Parathyroid adenoma (tissue), 2 donors: Measurements from ENCODE around the gene WBP2.

ENCODE experiments used
- H2AFZ ChIP-seq: fragments of 300-600 bp; sonication (generic); one replicate; pipeline ENCODE4 v1.7.0; 2017; ENCODE audit warnings: antibody characterized with exemption, mild to moderate bottlenecking
- H3K27ac ChIP-seq: fragments of 300-600 bp; sonication (generic); one replicate; pipeline ENCODE4 v1.7.0; 2017
- H3K27me3 ChIP-seq: fragments of 300-600 bp; sonication (generic); one replicate; pipeline ENCODE4 v1.7.0; 2017; ENCODE audit warnings: low read length; ENCODE audit not compliant: control insufficient read depth, insufficient read depth
- H3K36me3 ChIP-seq: fragments of 300-600 bp; sonication (generic); one replicate; pipeline ENCODE4 v1.7.0; 2017; ENCODE audit warnings: low read length; ENCODE audit not compliant: control insufficient read depth, insufficient read depth
- H3K4me1 ChIP-seq: fragments of 300-600 bp; sonication (generic); one replicate; pipeline ENCODE4 v1.7.0; 2017; ENCODE audit warnings: control low read depth
- H3K4me2 ChIP-seq: fragments of 300-600 bp; sonication (generic); one replicate; pipeline ENCODE4 v1.7.0; 2017; ENCODE audit warnings: low read length
- H3K4me3 ChIP-seq: fragments of 300-600 bp; sonication (generic); one replicate; pipeline ENCODE4 v1.7.0; 2017; ENCODE audit warnings: low read depth, low read length
- H3K79me2 ChIP-seq: fragments of 300-600 bp; sonication (generic); one replicate; pipeline ENCODE4 v1.7.0; 2017; ENCODE audit warnings: control low read depth
- H3K9ac ChIP-seq: fragments of 300-600 bp; sonication (generic); one replicate; pipeline ENCODE4 v1.7.0; 2017; ENCODE audit warnings: mild to moderate bottlenecking
- H3K9me3 ChIP-seq: fragments of 300-600 bp; sonication (generic); one replicate; pipeline ENCODE4 v1.7.0; 2017; ENCODE audit warnings: low read length; ENCODE audit not compliant: control insufficient read depth
- TF ChIP-seq, protein P1 (sequence below): fragments of 300-600 bp; sonication (generic); IDR thresholded peaks from one replicate; pipeline ENCODE4 v1.7.0; 2017; ENCODE audit warnings: antibody characterized with exemption, mild to moderate bottlenecking
- donor health status: primary hyperparathyroidism.

The WBP2 gene

DNA sequence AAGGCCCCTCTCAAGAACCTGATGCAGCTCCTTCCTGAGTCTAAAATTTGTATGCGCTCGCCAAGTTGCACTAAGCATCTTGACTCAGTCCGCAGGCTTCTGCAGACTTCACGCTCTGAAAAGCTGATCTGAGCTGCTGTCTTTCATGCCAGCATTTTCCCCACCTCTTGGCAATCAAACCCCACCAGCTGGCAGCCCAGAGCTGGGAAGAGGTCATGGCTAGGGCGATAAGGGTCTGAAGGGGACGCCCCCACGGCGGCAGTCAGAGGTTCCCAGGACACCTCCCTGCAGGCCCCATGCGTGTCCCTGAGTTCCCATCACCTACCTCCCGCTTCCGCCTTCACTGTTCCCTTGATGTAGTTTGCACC is 5.9 kb downstream of the WBP2 start:
- Histone ChIP-seq H3K9ac (no peak overlapping the region), H3K79me2 (peaks cover 3% of the 10 kb centered on the region), H3K4me1 (peaks cover 11% of the 10 kb centered on the region), H3K4me2 (no peak overlapping the region), H3K27ac (peak overlapping the region; percentile 34), H3K27me3 (no peaks in the 10 kb centered on the region), H3K9me3 (no peaks in the 10 kb centered on the region), H3K36me3 (no peaks in the 10 kb centered on the region), H2AFZ (no peak overlapping the region), H3K4me3 (no peak overlapping the region)
- TF ChIP-seq, protein P1, sequence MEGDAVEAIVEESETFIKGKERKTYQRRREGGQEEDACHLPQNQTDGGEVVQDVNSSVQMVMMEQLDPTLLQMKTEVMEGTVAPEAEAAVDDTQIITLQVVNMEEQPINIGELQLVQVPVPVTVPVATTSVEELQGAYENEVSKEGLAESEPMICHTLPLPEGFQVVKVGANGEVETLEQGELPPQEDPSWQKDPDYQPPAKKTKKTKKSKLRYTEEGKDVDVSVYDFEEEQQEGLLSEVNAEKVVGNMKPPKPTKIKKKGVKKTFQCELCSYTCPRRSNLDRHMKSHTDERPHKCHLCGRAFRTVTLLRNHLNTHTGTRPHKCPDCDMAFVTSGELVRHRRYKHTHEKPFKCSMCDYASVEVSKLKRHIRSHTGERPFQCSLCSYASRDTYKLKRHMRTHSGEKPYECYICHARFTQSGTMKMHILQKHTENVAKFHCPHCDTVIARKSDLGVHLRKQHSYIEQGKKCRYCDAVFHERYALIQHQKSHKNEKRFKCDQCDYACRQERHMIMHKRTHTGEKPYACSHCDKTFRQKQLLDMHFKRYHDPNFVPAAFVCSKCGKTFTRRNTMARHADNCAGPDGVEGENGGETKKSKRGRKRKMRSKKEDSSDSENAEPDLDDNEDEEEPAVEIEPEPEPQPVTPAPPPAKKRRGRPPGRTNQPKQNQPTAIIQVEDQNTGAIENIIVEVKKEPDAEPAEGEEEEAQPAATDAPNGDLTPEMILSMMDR, result no peak

DNA sequence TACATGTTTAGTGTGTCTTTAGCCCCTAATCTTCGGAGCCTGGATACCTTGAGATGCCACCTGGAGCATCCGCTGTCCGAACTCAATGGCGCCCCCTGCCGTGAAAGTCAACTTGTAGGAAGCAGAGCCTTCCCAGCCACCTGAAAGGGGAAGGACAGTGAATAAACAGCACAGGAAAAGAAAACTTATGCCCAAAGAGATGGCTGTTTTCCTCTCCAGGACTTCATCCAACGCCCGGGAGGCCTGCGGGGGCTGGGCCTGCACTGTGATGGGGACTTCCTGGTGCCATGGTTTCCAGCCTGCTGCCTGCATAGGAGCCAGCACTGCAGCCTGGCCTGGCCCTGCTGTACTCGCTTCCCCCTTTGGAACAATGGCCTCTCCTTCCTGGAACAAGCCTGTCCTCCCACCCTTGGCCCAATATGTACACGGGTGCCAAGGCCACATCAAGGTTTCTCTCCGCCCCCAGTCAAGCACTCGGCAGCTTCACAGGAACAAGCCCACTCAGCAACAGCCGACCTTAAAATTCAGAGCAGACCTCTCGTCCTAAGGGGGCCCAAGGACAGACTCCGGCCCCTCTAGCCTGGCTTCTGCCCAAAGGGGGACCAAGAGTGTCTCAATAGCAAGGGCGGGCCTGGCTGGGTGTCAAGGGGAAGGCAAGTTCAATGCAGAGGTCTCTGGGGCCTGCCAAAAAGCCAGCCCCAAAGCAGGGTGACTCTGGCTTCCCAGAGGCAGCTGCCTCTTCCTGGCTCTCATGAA is 6.4 kb downstream of the WBP2 start:
- Histone ChIP-seq H3K4me1 (peaks cover 8% of the 10 kb centered on the region), H3K36me3 (no peaks in the 10 kb centered on the region), H3K4me2 (no peak overlapping the region), H3K79me2 (peaks cover 3% of the 10 kb centered on the region), H3K27me3 (no peaks in the 10 kb centered on the region), H3K27ac (peak overlapping the region; percentile 36), H2AFZ (no peak overlapping the region), H3K9me3 (no peaks in the 10 kb centered on the region), H3K9ac (no peak overlapping the region), H3K4me3 (no peak overlapping the region)
- TF ChIP-seq, protein P1, result peak; percentile 70

DNA sequence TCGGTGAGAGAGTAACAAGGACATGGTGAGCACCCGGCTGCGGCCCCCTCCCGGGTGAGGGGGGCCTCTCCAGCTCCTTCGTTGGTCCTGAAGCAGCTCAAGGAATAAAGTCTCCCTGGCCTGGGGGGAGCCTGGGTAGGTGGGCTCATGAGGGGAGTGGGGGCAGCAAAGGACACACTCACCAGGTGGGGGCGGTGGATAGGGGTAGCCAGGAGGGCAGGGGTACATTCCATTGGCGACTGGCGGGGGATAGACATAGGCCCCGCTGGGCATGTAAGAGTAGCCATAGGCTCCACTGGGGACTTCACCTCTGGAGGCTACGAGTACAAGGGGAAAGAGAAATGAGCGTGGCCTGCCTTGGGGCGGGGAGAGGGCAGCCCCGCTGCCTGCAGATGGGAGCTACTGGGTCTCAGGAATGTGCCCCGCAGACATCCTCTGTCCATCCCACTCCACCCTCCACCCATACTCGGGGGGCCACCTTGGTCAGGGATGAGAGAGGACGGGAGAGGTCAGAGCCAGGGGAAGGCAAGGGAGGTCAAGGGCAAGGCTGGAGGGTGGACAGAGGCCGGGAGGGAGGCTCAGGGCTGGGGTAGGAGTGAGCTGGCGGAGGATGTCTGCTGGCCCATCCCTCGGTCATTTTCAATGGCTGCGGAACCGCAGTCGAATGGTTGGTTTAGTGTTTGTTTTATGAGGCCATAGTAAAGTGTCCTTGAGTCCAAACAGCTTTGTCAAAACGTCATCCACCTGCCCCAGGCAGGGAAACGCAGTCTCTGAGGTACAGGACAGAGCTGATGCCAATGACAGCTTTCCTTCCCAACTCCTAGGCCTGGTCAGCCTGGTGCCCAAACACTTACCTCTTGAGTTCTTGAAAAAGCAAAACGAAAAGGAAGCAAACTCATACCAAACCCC is 7.3 kb downstream of the WBP2 start:
- H3K9me3 ChIP-seq, result no peaks in the 10 kb centered on the region
- TF ChIP-seq, protein P1, result no peak
- H3K9ac ChIP-seq, result no peak overlapping the region
- H3K4me2 ChIP-seq, result no peak overlapping the region
- no peaks in the 10 kb centered on the region for H3K27me3 ChIP-seq
- peaks cover 8% of the 10 kb centered on the region for H3K4me1 ChIP-seq
- no peaks in the 10 kb centered on the region for H3K79me2 ChIP-seq
- H3K4me3 ChIP-seq, result no peak overlapping the region
- H3K36me3 ChIP-seq, result no peaks in the 10 kb centered on the region
- H3K27ac ChIP-seq, result peak overlapping the region; percentile 36
- H2AFZ ChIP-seq, result no peak overlapping the region

GRCh38 chr17:75846692-75847613 is 8.2 kb downstream of the WBP2 start:
- Histone ChIP-seq H3K4me1 (peaks cover 8% of the 10 kb centered on the region), H3K9ac (no peak overlapping the region), H3K4me2 (no peak overlapping the region), H3K27me3 (no peaks in the 10 kb centered on the region), H3K36me3 (no peaks in the 10 kb centered on the region), H3K4me3 (no peak overlapping the region), H3K9me3 (no peaks in the 10 kb centered on the region), H2AFZ (no peak overlapping the region), H3K27ac (no peak overlapping the region), H3K79me2 (no peaks in the 10 kb centered on the region)
- TF ChIP-seq, protein P1, result no peak
